Right lobe of liver (tissue), 4 donors: ENCODE measurements around the gene NEK9.

Experiments used
- POLR2A ChIP-seq: fragments of 450-650 bp; IDR thresholded peaks from one replicate; pipeline ENCODE4 v1.6.1; 2017; ENCODE audit warnings: antibody characterized with exemption, mild to moderate bottlenecking
- TF ChIP-seq, protein P1 (sequence below), 4 donors: fragments of 200-600 bp in 3 of 4; fragments of 450-650 bp in 1 of 4; IDR thresholded peaks; one replicate each; pipeline versions ENCODE4 v1.5.1 to v1.8.0; 2016 to 2022; ENCODE audit warnings: antibody characterized with exemption in 4 of 4, mild to moderate bottlenecking in 2 of 4
- donor health status: DM: no; HTN: no; CAD: no.
- donor health status: DM: no; HTN: no; CAD: no.
- donor health status: DM: no; HTN: yes; CAD: no.

DNA sequence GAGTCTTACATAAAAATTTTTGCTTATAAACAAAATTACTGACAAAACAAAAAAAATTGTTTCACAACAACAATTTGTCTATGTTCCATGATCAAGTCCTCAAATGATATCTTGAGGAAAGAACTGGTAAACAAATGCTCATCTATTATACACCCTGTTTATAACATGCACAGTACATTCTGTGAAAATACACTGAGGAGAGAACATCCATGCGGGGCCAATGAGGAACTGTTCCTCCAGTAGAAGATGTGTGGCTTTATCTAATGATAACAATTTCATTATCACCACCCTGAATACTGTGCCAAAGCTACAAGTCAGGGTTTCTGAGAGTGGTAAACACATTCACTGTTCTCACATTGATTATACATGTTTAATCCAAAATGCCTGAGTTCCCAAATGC, 86.3 kb downstream of the NEK9 start:
- TF ChIP-seq, protein P1, sequence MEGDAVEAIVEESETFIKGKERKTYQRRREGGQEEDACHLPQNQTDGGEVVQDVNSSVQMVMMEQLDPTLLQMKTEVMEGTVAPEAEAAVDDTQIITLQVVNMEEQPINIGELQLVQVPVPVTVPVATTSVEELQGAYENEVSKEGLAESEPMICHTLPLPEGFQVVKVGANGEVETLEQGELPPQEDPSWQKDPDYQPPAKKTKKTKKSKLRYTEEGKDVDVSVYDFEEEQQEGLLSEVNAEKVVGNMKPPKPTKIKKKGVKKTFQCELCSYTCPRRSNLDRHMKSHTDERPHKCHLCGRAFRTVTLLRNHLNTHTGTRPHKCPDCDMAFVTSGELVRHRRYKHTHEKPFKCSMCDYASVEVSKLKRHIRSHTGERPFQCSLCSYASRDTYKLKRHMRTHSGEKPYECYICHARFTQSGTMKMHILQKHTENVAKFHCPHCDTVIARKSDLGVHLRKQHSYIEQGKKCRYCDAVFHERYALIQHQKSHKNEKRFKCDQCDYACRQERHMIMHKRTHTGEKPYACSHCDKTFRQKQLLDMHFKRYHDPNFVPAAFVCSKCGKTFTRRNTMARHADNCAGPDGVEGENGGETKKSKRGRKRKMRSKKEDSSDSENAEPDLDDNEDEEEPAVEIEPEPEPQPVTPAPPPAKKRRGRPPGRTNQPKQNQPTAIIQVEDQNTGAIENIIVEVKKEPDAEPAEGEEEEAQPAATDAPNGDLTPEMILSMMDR (IDR thresholded peaks at IDR 0.05) = no peak
- TF ChIP-seq POLR2A = no peak
